Thoracic aorta endothelial cell (primary cell): ENCODE measurements around the gene GCGR. TPM values are rescaled to one million over a fixed set of nuclear protein-coding genes. Genes with fewer than 3 reads are reported as not detected.

Experiments
- total RNA-seq: library from RNA; depleted of rRNA; stranded (reverse); fragments of >200 nt; gene quantifications from 2 replicates; pipeline ENCODE4 v1.2.3, GENCODE V29; 2012

The GCGR gene
- total RNA-seq = not detected in 2 replicates

DNA sequence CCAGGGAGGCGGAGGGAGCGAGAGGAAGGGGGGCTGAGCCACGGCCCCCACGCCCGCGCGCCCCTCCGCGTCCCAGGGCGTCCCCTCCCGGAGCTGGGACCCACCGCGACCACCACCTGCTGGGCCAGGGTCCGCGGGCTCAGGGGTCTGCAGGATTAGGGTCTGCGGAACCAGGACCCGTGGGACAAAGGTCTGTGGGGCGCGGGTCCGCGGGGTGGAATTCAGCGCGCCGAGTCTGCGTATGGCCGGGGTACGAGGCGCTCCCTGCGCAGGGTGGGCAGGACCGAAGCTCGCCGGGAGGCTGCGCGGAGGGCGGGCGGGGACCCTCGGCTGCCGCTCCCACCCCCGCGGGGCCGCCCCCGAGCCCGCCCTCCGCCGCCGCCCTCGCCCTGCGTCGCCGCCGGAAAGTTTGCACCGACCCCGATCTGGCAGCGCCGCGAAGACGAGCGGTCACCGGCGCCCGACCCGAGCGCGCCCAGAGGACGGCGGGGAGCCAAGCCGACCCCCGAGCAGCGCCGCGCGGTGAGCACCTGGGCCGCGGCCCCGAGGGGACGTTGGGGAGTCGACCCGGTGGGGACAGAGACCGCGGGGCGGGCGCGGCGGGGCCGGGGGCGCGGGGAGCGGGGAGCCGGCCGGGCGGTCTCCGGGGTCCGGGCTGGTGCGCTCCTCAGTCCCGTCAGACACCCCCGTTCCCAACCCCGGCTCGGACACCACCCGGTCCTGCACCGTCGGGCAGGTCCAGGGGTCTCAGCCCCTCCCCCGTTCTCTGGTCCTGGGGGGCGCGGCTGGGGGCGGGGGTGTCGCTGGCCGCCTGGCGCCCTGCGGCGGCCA, at the start of gene GCGR:
Gene GCGR, plus strand, starts transcription at position 423 of the 831 bp plus-strand sequence. CDS start 4,869 bp downstream, outside the sequence.

DNA sequence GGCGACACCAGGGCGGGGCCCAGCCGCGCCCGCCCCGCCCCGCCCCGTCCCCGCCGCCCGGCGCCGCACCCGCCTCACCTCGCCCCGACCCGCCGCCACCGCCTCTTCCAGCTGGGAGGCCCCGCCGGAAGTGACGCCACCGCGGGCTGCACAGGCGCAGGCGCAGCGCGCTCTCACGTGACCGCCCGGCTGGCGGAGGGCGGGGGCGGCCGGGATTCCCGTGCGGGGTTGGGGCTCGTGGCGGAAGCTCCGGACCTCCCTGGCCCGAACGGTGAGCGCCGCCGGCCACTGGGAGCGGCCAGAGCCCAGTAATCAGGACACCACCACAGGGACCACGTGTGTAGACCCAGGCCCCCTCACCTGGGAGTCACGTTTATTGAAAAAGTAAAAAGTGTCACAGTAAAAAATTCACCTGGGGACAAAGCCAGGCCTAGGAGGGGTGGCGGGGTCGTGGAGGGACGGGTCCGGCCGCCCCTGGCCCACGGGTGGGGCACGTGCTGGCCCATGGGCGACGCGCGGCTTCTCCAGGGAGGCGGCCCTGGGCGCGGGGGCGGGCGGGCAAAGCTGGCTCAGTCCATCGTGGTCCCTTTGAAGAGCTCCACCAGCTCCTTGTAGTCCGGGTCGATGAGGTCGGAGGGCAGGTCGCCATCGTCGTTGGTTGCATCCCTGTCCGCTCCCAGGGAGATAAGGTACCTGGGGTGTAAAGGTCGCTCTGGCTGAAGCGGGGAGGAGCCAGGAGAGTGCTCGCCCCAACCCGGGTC, 29.4 kb downstream of the GCGR start, which contains the start of gene MCRIP1:
Gene MCRIP1, minus strand, starts transcription at position 132 of the 761 bp plus-strand sequence. CDS start 8,785 bp downstream, outside the sequence.

DNA sequence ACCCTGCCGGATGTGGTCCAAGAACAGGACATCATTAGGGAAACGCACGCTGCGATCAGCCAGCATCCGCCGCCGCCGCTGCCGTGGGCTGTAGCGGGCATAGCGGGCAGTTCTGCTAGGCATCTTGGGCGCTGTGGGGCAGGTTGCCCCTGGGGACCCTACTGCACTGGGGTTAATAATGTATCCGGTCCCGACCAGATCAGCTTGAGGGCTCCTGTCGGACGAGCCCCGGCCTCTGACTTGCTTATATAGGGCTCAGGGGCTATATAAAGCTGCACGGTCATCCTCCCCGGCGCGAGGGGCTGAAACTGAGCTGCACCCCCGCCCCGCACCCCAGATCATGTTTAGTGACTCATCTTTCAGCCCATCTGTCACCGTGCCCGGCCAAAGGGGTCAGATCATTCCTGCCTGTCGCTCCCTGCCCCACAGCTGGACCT, 30.9 kb downstream of the GCGR start, which contains the start of gene PPP1R27:
Gene PPP1R27, minus strand, starts transcription at position 220 of the 437 bp plus-strand sequence. Its CDS starts 97 bp downstream, at position 123.

DNA sequence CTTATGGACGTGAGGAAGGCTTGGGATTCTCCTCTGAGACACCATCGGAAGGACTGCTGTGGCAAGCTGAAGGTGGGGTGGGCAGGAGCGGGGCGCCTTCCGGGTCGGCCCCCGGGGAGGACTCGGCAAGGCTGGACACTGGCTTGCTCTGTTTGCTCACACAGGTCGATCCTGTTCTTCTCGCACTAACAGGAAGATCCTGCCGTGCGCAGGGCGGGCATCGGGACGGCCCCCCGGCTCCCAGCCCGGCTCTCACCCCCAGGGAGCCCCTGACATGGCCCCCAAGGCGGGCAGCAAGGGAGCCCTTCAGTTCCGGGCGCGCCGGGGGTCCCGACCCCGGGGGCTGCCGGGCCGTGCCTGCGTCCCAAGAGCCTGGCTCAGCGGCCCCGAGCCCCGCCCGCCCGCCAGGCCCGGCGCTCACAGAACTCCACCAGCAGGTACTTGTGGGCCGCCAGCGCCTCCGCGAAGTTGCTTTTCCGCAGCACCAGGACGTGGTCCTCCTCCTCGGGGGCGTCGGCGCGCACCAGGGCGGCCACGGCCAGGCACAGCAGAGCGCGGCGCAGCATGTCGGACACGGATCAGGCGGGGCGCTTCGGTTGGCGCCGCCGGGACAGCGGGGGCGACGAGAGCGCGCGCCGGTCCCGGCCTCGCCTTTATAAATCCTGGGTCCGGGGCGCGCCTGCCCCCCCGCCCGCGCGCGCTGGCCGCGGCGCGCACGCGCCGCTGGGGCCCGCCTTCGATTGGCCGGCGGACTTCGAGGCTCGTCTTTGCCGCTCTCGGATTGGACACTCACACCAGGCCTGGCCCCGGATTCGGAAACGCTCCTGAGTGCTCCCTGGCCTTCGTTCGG, 56.2 kb downstream of the GCGR start, which contains the start of gene P4HB:
Gene P4HB, minus strand, starts transcription at position 630 of the 850 bp plus-strand sequence. Its CDS starts 64 bp downstream, at position 566.

Other genes with a start within 250 kb of the GCGR start
- gene NPLOC4, start 167.0 kb upstream of the GCGR start, total RNA-seq = 99.7 and 104 TPM in 2 replicates
- 0.14 and 0.53 TPM in 2 replicates for gene TSPAN10, start 167.0 kb upstream of the GCGR start, total RNA-seq
- 0.66 and 0.86 TPM in 2 replicates for gene PDE6G, start 147.6 kb upstream of the GCGR start, total RNA-seq
- 23.5 and 26.4 TPM in 2 replicates for gene OXLD1, start 137.5 kb upstream of the GCGR start, total RNA-seq
- gene CCDC137, start 137.4 kb upstream of the GCGR start, total RNA-seq = 12.8 and 16.5 TPM in 2 replicates
- 32.7 and 34.0 TPM in 2 replicates for gene ARL16, start 120.4 kb upstream of the GCGR start, total RNA-seq
- 102 and 120 TPM in 2 replicates for gene HGS, start 120.1 kb upstream of the GCGR start, total RNA-seq
- gene MRPL12, start 100.8 kb upstream of the GCGR start, total RNA-seq = 40.8 and 41.5 TPM in 2 replicates
- gene SLC25A10, start 91.9 kb upstream of the GCGR start, total RNA-seq = 16.2 and 23.7 TPM in 2 replicates
- 57.1 and 68.8 TPM in 2 replicates for gene MCRIP1, start 29.1 kb downstream of the GCGR start, total RNA-seq
- not detected in 2 replicates for gene PPP1R27, start 30.9 kb downstream of the GCGR start, total RNA-seq
- gene P4HB, start 56.4 kb downstream of the GCGR start, total RNA-seq = 824 and 903 TPM in 2 replicates
- 229 and 236 TPM in 2 replicates for gene ARHGDIA, start 67.2 kb downstream of the GCGR start, total RNA-seq
- 176 and 187 TPM in 2 replicates for gene ALYREF, start 87.4 kb downstream of the GCGR start, total RNA-seq
- gene ANAPC11, start 87.6 kb downstream of the GCGR start, total RNA-seq = 99.4 and 125 TPM in 2 replicates
- gene NPB, start 98.1 kb downstream of the GCGR start, total RNA-seq = 0.13 and 0.22 TPM in 2 replicates
- 30.1 and 51.0 TPM in 2 replicates for gene PCYT2, start 107.2 kb downstream of the GCGR start, total RNA-seq
- 17.3 and 21.1 TPM in 2 replicates for gene SIRT7, start 114.0 kb downstream of the GCGR start, total RNA-seq
- gene MAFG, start 123.6 kb downstream of the GCGR start, total RNA-seq = 20.7 and 22.2 TPM in 2 replicates
- 53.7 and 56.3 TPM in 2 replicates for gene PYCR1, start 133.2 kb downstream of the GCGR start, total RNA-seq
- not detected in 2 replicates for gene MYADML2, start 143.1 kb downstream of the GCGR start, total RNA-seq
- not detected in 2 replicates for gene NOTUM, start 157.0 kb downstream of the GCGR start, total RNA-seq
- gene ASPSCR1, start 173.5 kb downstream of the GCGR start, total RNA-seq = 15.8 and 19.1 TPM in 2 replicates
- 46.4 and 49.8 TPM in 2 replicates for gene CENPX, start 218.7 kb downstream of the GCGR start, total RNA-seq
- gene LRRC45, start 219.2 kb downstream of the GCGR start, total RNA-seq = 17.4 and 20.7 TPM in 2 replicates
- 21.4 and 23.1 TPM in 2 replicates for gene RAC3, start 227.5 kb downstream of the GCGR start, total RNA-seq
- gene DCXR, start 233.5 kb downstream of the GCGR start, total RNA-seq = 44.3 and 54.9 TPM in 2 replicates
- gene RFNG, start 247.7 kb downstream of the GCGR start, total RNA-seq = 22.6 and 23.7 TPM in 2 replicates
- gene GPS1, start 247.7 kb downstream of the GCGR start, total RNA-seq = 82.2 and 98.8 TPM in 2 replicates